OCI-LY7 (cell line): Measurements from ENCODE around the gene DOCK3. TPM values are rescaled to one million over a fixed set of nuclear protein-coding genes. Genes with fewer than 3 reads are reported as not detected.

Source experiments
- BruUV-seq: library from RNA; stranded (reverse); fragments of 400-500 nt; replicated peaks from 2 replicates; lab custom pipeline; 2021; lab: Mats Ljungman, UMichigan
- CTCF ChIA-PET: fragments of 300-600 bp; sonication (Branson Sonifier 250); formaldehyde crosslinking; loops from one replicate; lab custom pipeline; 2022; ENCODE audit warnings: antibody characterized with exemption; ENCODE audit not compliant: unreplicated experiment; lab: Charles Lee
- POLR2A ChIA-PET: fragments of 300-600 bp; sonication (Branson Sonifier 250); formaldehyde crosslinking; loops from one replicate; lab custom pipeline; 2022; ENCODE audit warnings: antibody characterized with exemption; lab: Charles Lee
- DNase-seq: peaks from one replicate; pipeline ENCODE4 v3.0.0-alpha.2; 2015; ENCODE audit warnings: low spot score
- H2AFZ ChIP-seq: fragments of 200-600 bp; sonication (generic), shearing (Covaris generic); 2 replicates; pipeline ENCODE4 v1.6.1; 2014; ENCODE audit warnings: mild to moderate bottlenecking, antibody characterized with exemption, low read length, moderate library complexity
- H3K27ac ChIP-seq: fragments of 200-600 bp; sonication (generic); 2 replicates; pipeline ENCODE4 v1.5.1; 2014; ENCODE audit warnings: mixed run types, low read depth, mild to moderate bottlenecking, moderate library complexity, low read length, inconsistent platforms; ENCODE audit not compliant: poor library complexity, severe bottlenecking
- H3K36me3 ChIP-seq: fragments of 200-600 bp; sonication (generic); 2 replicates; pipeline ENCODE4 v1.6.1; 2014; ENCODE audit warnings: mild to moderate bottlenecking, antibody characterized with exemption, low read length, moderate library complexity, mixed read lengths; ENCODE audit not compliant: insufficient read depth
- H3K4me1 ChIP-seq: fragments of 200-600 bp; sonication (generic); 2 replicates; pipeline ENCODE4 v1.5.1; 2014; ENCODE audit warnings: mild to moderate bottlenecking, low read length; ENCODE audit not compliant: insufficient read depth, poor library complexity, severe bottlenecking
- H3K4me2 ChIP-seq: fragments of 200-600 bp; sonication (generic); 2 replicates; pipeline ENCODE4 v1.6.1; 2014; ENCODE audit warnings: mild to moderate bottlenecking, low read length
- H3K4me3 ChIP-seq: fragments of 200-600 bp; sonication (generic); 2 replicates; pipeline ENCODE4 v1.5.1; 2014; ENCODE audit warnings: mild to moderate bottlenecking, low read depth, low read length; ENCODE audit not compliant: poor library complexity, severe bottlenecking
- H3K79me2 ChIP-seq: fragments of 200-600 bp; sonication (generic); 2 replicates; pipeline ENCODE4 v1.6.1; 2016; ENCODE audit warnings: low read depth, mild to moderate bottlenecking, low read length, moderate library complexity, mixed read lengths; ENCODE audit not compliant: insufficient read depth
- H3K9me2 ChIP-seq: fragments of 200-600 bp; sonication (generic); 2 replicates; pipeline ENCODE4 v1.6.1; 2016; ENCODE audit warnings: mild to moderate bottlenecking, low read length, mixed read lengths; ENCODE audit not compliant: insufficient read depth
- H3K9me3 ChIP-seq: fragments of 200-600 bp; sonication (generic); 2 replicates; pipeline ENCODE4 v1.6.1; 2014; ENCODE audit warnings: mild to moderate bottlenecking, mixed run types, low read length, mixed read lengths
- H4K20me1 ChIP-seq: fragments of 200-600 bp; sonication (generic); 2 replicates; pipeline ENCODE4 v1.6.1; 2014; ENCODE audit warnings: mild to moderate bottlenecking, antibody characterized with exemption, low read length, moderate library complexity, mixed read lengths; ENCODE audit not compliant: insufficient read depth
- EZH2phosphoT487 ChIP-seq: fragments of 200-600 bp; sonication (generic); IDR thresholded peaks from 2 replicates; pipeline ENCODE4 v1.6.1; 2018; ENCODE audit warnings: low read depth, borderline replicate concordance, mild to moderate bottlenecking, mixed run types, antibody characterized with exemption, low read length, moderate library complexity, mixed read lengths
- intact Hi-C: fragments of 100-400 bp; cut with micrococcal nuclease; formaldehyde crosslinking; loops from one replicate; pipeline ENCODE4 v1.10.0; 2022; ENCODE audit not compliant: unreplicated experiment
- total RNA-seq, 2 experiments: library from RNA; depleted of rRNA in 1 of 2; stranded (reverse); fragments of >200 nt in 1 of 2; shearing (Covaris generic) in 1 of 2; gene quantifications; 2 replicates each; pipeline ENCODE4 v1.2.3, GENCODE V29; 2014 to 2022
- TF ChIP-seq, protein P1 (sequence below): fragments of 200-600 bp; sonication (generic); conservative IDR thresholded peaks from 2 replicates; pipeline ENCODE4 v1.5.1; 2014; ENCODE audit warnings: mild to moderate bottlenecking, antibody characterized with exemption, low read length, moderate library complexity, mixed read lengths

DOCK3 gene
- total RNA-seq, 2 experiments from 2014 or later = not detected

DNA sequence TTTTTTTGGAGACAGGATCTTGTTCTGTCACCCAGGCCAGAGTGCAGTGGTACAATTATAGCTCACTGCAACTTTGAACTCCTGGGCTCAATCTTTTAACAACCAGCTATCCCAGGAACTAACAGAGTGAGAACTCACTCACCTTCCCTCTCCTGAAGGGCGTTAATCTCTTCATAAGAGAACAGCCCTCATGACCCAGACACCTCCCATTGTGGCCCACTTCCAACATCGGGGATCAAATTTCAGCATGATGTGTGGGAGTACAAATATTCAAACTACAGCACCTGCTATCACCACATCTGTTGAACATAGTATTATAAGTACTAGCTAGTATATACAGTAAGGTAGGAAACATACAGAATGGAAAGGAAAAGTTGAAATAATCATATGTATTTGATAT, 132.5 kb downstream of the DOCK3 start:
- H3K4me2 ChIP-seq = no peak overlapping the region
- intact Hi-C loops = no loop called here
- no peak overlapping the region for H3K4me3 ChIP-seq
- no peaks in the 10 kb centered on the region for H4K20me1 ChIP-seq
- H3K79me2 ChIP-seq = no peaks in the 10 kb centered on the region
- no TSS peak for BruUV-seq
- no peak for DNase-seq
- H2AFZ ChIP-seq = no peak overlapping the region
- no peak overlapping the region for H3K27ac ChIP-seq
- TF ChIP-seq, protein P1, sequence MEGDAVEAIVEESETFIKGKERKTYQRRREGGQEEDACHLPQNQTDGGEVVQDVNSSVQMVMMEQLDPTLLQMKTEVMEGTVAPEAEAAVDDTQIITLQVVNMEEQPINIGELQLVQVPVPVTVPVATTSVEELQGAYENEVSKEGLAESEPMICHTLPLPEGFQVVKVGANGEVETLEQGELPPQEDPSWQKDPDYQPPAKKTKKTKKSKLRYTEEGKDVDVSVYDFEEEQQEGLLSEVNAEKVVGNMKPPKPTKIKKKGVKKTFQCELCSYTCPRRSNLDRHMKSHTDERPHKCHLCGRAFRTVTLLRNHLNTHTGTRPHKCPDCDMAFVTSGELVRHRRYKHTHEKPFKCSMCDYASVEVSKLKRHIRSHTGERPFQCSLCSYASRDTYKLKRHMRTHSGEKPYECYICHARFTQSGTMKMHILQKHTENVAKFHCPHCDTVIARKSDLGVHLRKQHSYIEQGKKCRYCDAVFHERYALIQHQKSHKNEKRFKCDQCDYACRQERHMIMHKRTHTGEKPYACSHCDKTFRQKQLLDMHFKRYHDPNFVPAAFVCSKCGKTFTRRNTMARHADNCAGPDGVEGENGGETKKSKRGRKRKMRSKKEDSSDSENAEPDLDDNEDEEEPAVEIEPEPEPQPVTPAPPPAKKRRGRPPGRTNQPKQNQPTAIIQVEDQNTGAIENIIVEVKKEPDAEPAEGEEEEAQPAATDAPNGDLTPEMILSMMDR = no peak
- TF ChIP-seq EZH2phosphoT487 = no peak
- peaks cover 3% of the 10 kb centered on the region; the same call in 1 of the 2 replicates for H3K9me3 ChIP-seq
- ChIA-PET POLR2A (interaction anchor here (0.7 kb wide), 2 partner anchors 14 to 1395 kb away, joined by 3 read pairs; partner anchors contain the start of genes RHOA and TCTA), CTCF (no interaction called here)
- no peaks in the 10 kb centered on the region for H3K36me3 ChIP-seq
- no peaks in the 10 kb centered on the region for H3K4me1 ChIP-seq
- H3K9me2 ChIP-seq = no peaks in the 10 kb centered on the region

DNA sequence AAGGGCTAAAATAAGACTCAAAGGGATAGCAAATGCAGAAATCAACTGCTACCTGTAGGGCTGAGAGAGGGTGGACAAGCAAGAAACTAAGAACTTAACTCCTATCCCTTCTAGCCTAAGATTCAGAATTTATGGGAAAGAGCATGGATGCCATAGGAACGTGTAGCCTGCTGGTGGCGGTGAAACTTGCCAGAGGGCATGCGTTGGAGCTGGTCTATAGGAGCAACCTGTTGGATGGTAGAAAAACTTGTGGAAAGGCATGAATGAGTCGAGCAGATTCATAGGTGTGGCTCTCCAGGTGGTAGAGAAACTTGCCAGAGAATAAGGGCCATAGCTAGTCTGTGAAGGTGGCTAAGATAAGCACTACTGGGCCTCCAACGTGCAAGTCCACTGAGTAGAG, 137.2 kb downstream of the DOCK3 start:
- Histone ChIP-seq H3K36me3 (no peaks in the 10 kb centered on the region), H4K20me1 (no peaks in the 10 kb centered on the region), H3K4me3 (no peak overlapping the region), H3K27ac (no peak overlapping the region), H3K79me2 (no peaks in the 10 kb centered on the region), H3K4me1 (no peaks in the 10 kb centered on the region), H2AFZ (no peak overlapping the region), H3K9me3 (no peaks in the 10 kb centered on the region), H3K9me2 (no peaks in the 10 kb centered on the region), H3K4me2 (no peak overlapping the region)
- no TSS peak for BruUV-seq
- no peak for DNase-seq
- CTCF ChIA-PET = no interaction called here
- TF ChIP-seq, protein P1 = no peak
- no peak for TF ChIP-seq EZH2phosphoT487
- intact Hi-C loops = no loop called here
- POLR2A ChIA-PET = no interaction called here

DNA sequence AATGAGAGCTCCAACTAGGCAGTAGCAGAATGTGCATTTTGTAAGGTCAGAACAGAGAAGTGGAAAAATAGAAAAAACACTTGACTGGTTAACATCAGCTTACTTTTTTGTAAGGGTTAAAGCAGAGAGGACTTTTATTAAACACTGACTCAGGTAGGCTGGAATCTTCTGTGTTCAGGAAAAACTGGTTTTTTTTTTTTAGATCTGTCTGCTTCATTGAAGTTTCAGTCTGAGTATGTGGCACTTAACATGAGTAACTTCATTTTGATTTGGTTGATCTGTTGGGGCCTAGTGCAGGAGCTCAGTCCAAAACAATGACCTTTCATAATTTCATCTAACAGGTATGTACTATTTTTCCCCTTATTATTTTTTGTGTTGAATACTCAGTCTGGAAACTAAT, 141.1 kb downstream of the DOCK3 start:
- Histone ChIP-seq H4K20me1 (no peaks in the 10 kb centered on the region), H3K9me3 (no peaks in the 10 kb centered on the region), H3K27ac (no peak overlapping the region), H2AFZ (no peak overlapping the region), H3K36me3 (no peaks in the 10 kb centered on the region), H3K4me1 (no peaks in the 10 kb centered on the region), H3K9me2 (no peaks in the 10 kb centered on the region), H3K4me3 (no peak overlapping the region), H3K4me2 (no peak overlapping the region), H3K79me2 (no peaks in the 10 kb centered on the region)
- CTCF ChIA-PET = no interaction called here
- no peak for DNase-seq
- POLR2A ChIA-PET = interaction anchor here (0.7 kb wide), 1 partner anchor 29 kb away, joined by 6 read pairs; no protein-coding TSS in a partner anchor
- BruUV-seq = no TSS peak
- TF ChIP-seq EZH2phosphoT487 = no peak
- TF ChIP-seq, protein P1 = no peak
- intact Hi-C loops = no loop called here
